HEK293 (cell line): ENCODE results near the gene NEK7.
A peak's percentile ranks its signal among the peaks of the same experiment; 100 is the strongest.

Source experiments
- CTCF ChIA-PET: fragments of 350-600 bp; formaldehyde crosslinking; extraction: SDS; loops from one replicate; lab custom pipeline; 2021; ENCODE audit warnings: antibody characterized with exemption; lab: Yijun Ruan, JAX
- POLR2A ChIA-PET: fragments of 300-600 bp; formaldehyde crosslinking; extraction: SDS; loops from one replicate; lab custom pipeline; 2020; ENCODE audit warnings: antibody characterized with exemption, inconsistent platforms; lab: Yijun Ruan, JAX
- H3K27ac ChIP-seq: fragments of 200-500 bp; sonication (Bioruptor generic); 2 replicates; pipeline ENCODE4 v1.5.1; 2014; ENCODE audit warnings: low read depth, low read length, control low read depth, inconsistent platforms; ENCODE audit errors: extremely low read depth
- H3K36me3 ChIP-seq, 2 experiments: fragments of 200-500 bp in 1 of 2; sonication (Bioruptor generic) in 1 of 2; 1 replicate in 1 of 2; 2 replicates in 1 of 2; pipeline ENCODE4 v1.5.1; 2014 to 2017; ENCODE audit warnings: inconsistent platforms in 2 of 2, low read length in 2 of 2; ENCODE audit not compliant: control insufficient read depth in 2 of 2, insufficient read depth in 1 of 2
- H3K4me1 ChIP-seq: fragments of 200-500 bp; sonication (Bioruptor generic); 2 replicates; pipeline ENCODE4 v1.5.1; 2014; ENCODE audit warnings: mild to moderate bottlenecking, low read length, inconsistent platforms; ENCODE audit not compliant: control insufficient read depth, insufficient read depth
- H3K4me3 ChIP-seq: 2 replicates; pipeline ENCODE4 v1.5.1; 2011; ENCODE audit warnings: low read depth, mild to moderate bottlenecking, control low read depth, low read length, moderate library complexity
- H3K9me3 ChIP-seq: fragments of 200-500 bp; sonication (Bioruptor generic); 2 replicates; pipeline ENCODE4 v1.5.1; 2014; ENCODE audit warnings: low read depth, low read length, inconsistent platforms; ENCODE audit not compliant: control insufficient read depth, insufficient read depth
- AEBP2 ChIP-seq: fragments of 450-650 bp; formaldehyde crosslinking; IDR thresholded peaks from 2 replicates; pipeline ENCODE4 v1.5.1; 2016; ENCODE audit warnings: missing biosample characterization, missing genetic modification characterization, borderline replicate concordance
- GLI2 ChIP-seq: fragments of 450-650 bp; formaldehyde crosslinking; IDR thresholded peaks from 2 replicates; pipeline ENCODE4; 2017; ENCODE audit warnings: missing biosample characterization, missing genetic modification characterization, low read depth, borderline replicate concordance
- GLIS2 ChIP-seq: fragments of 450-650 bp; formaldehyde crosslinking; IDR thresholded peaks from 2 replicates; pipeline ENCODE4 v1.5.1; 2016; ENCODE audit warnings: missing biosample characterization, missing genetic modification characterization
- MYNN ChIP-seq: fragments of 450-650 bp; formaldehyde crosslinking; IDR thresholded peaks from 2 replicates; pipeline ENCODE4 v1.5.1; 2016; ENCODE audit warnings: missing biosample characterization, missing genetic modification characterization, borderline replicate concordance
- PBX3 ChIP-seq: sonication (generic); formaldehyde crosslinking; IDR thresholded peaks from 2 replicates; pipeline ENCODE4 v1.8.1; 2022; ENCODE audit warnings: mild to moderate bottlenecking, moderate library complexity, missing genetic modification reagents
- RBAK ChIP-seq: fragments of 450-650 bp; formaldehyde crosslinking; IDR thresholded peaks from 2 replicates; pipeline ENCODE4 v1.5.1; 2016; ENCODE audit warnings: missing biosample characterization, missing genetic modification characterization
- REPIN1 ChIP-seq: fragments of 450-650 bp; formaldehyde crosslinking; IDR thresholded peaks from 2 replicates; pipeline ENCODE4 v1.5.1; 2017; ENCODE audit warnings: missing biosample characterization, missing genetic modification characterization, low read depth
- SETDB1 ChIP-seq: IDR thresholded peaks from one replicate; pipeline ENCODE4 v1.6.1; 2017; ENCODE audit warnings: mild to moderate bottlenecking, low read length, moderate library complexity, mixed read lengths; ENCODE audit not compliant: insufficient read length
- ZBTB21 ChIP-seq: fragments of 450-650 bp; formaldehyde crosslinking; IDR thresholded peaks from 2 replicates; pipeline ENCODE4 v1.5.1; 2017; ENCODE audit warnings: missing biosample characterization, missing genetic modification characterization
- ZBTB49 ChIP-seq: fragments of 450-650 bp; formaldehyde crosslinking; IDR thresholded peaks from 2 replicates; pipeline ENCODE4 v1.5.1; 2016; ENCODE audit warnings: missing biosample characterization, missing genetic modification characterization, low read depth
- ZIC2 ChIP-seq: fragments of 450-650 bp; formaldehyde crosslinking; IDR thresholded peaks from 2 replicates; pipeline ENCODE4 v1.5.1; 2016; ENCODE audit warnings: missing biosample characterization, missing genetic modification characterization
- ZNF121 ChIP-seq: fragments of 450-650 bp; formaldehyde crosslinking; IDR thresholded peaks from 2 replicates; pipeline ENCODE4 v1.5.1; 2016; ENCODE audit warnings: missing biosample characterization, missing genetic modification characterization
- ZNF138 ChIP-seq: fragments of 450-650 bp; formaldehyde crosslinking; IDR thresholded peaks from 2 replicates; pipeline ENCODE4 v1.5.1; 2016; ENCODE audit warnings: missing biosample characterization, missing genetic modification characterization, borderline replicate concordance
- ZNF148 ChIP-seq: fragments of 450-650 bp; formaldehyde crosslinking; IDR thresholded peaks from 2 replicates; pipeline ENCODE4 v1.5.0; 2017; ENCODE audit warnings: missing biosample characterization, missing genetic modification characterization, borderline replicate concordance
- ZNF221 ChIP-seq: fragments of 450-650 bp; formaldehyde crosslinking; IDR thresholded peaks from 2 replicates; pipeline ENCODE4 v1.5.1; 2017; ENCODE audit warnings: missing biosample characterization, missing genetic modification characterization, borderline replicate concordance
- ZNF266 ChIP-seq: fragments of 450-650 bp; formaldehyde crosslinking; IDR thresholded peaks from 2 replicates; pipeline ENCODE4 v1.5.1; 2016; ENCODE audit warnings: missing biosample characterization, missing genetic modification characterization, low read depth
- ZNF362 ChIP-seq: fragments of 450-650 bp; formaldehyde crosslinking; IDR thresholded peaks from 2 replicates; pipeline ENCODE4 v1.5.1; 2016; ENCODE audit warnings: missing biosample characterization, missing genetic modification characterization
- ZNF449 ChIP-seq: fragments of 450-650 bp; formaldehyde crosslinking; IDR thresholded peaks from 2 replicates; pipeline ENCODE4 v1.5.1; 2017; ENCODE audit warnings: missing biosample characterization, mild to moderate bottlenecking, missing genetic modification characterization, moderate library complexity
- ZNF621 ChIP-seq: fragments of 450-650 bp; formaldehyde crosslinking; IDR thresholded peaks from 2 replicates; pipeline ENCODE4 v1.5.1; 2017; ENCODE audit warnings: missing biosample characterization, missing genetic modification characterization
- ZNF626 ChIP-seq: fragments of 450-650 bp; sonication (Bioruptor Pico); formaldehyde crosslinking; IDR thresholded peaks from 2 replicates; pipeline ENCODE4 v1.5.1; 2018; ENCODE audit warnings: missing biosample characterization, missing genetic modification characterization, inconsistent platforms
- ZNF747 ChIP-seq: fragments of 450-650 bp; formaldehyde crosslinking; IDR thresholded peaks from 2 replicates; pipeline ENCODE4 v1.5.1; 2016; ENCODE audit warnings: missing biosample characterization, missing genetic modification characterization
- ZNF791 ChIP-seq: fragments of 450-650 bp; formaldehyde crosslinking; IDR thresholded peaks from 2 replicates; pipeline ENCODE4 v1.5.1; 2016; ENCODE audit warnings: missing biosample characterization, missing genetic modification characterization
- ZNF837 ChIP-seq: fragments of 450-650 bp; formaldehyde crosslinking; IDR thresholded peaks from 2 replicates; pipeline ENCODE4 v1.5.1; 2016; ENCODE audit warnings: missing biosample characterization, missing genetic modification characterization

NEK7 gene

GRCh38 chr1:198212675-198213074, 55.9 kb downstream of the NEK7 start:
- no peak overlapping the region for H3K27ac ChIP-seq
- no peak overlapping the region for H3K4me3 ChIP-seq
- TF ChIP-seq REPIN1 (tag by site-specific recombination) (no peak), ZNF138 (tag by site-specific recombination) (no peak), GLIS2 (no peak), ZIC2 (tag by site-specific recombination) (no peak), ZNF148 (tag by site-specific recombination) (no peak), ZNF621 (tag by site-specific recombination) (no peak), PBX3 (CRISPR knock-in tag) (no peak), ZNF747 (tag by site-specific recombination) (no peak), ZNF791 (tag by site-specific recombination) (no peak)
- TF ChIP-seq, all 188 proteins: peak for 0
- ChIA-PET CTCF (interaction anchor here (0.5 to 0.7 kb wide), 2 partner anchors 382 to 687 kb away, joined by 3 read pairs; no protein-coding TSS in a partner anchor), POLR2A (no interaction called here)
- H3K36me3 ChIP-seq, result peaks cover 0 to 7% of the 10 kb centered on the region in 2 experiments; a peak in 1 of 3 replicates
- H3K4me1 ChIP-seq, result no peaks in the 10 kb centered on the region
- H3K9me3 ChIP-seq, result no peaks in the 10 kb centered on the region

GRCh38 chr1:198214924-198215323, 58.1 kb downstream of the NEK7 start:
- H3K4me1 ChIP-seq, result no peaks in the 10 kb centered on the region

GRCh38 chr1:198220428-198220827, 63.6 kb downstream of the NEK7 start:
- Histone ChIP-seq H3K36me3 (no peaks in the 10 kb centered on the region), H3K4me3 (no peak overlapping the region), H3K9me3 (no peaks in the 10 kb centered on the region), H3K4me1 (no peaks in the 10 kb centered on the region), H3K27ac (no peak overlapping the region)
- CTCF ChIA-PET, result no interaction called here
- POLR2A ChIA-PET, result no interaction called here
- peak; percentile 35; the same call in 1 of the 2 replicates for TF ChIP-seq ZNF362 (tag by site-specific recombination)
- no peak for TF ChIP-seq ZNF266 (tag by site-specific recombination)
- TF ChIP-seq GLI2, result no peak
- no peak for TF ChIP-seq MYNN
- TF ChIP-seq ZBTB49, result no peak
- no peak for TF ChIP-seq ZNF837 (tag by site-specific recombination)
- TF ChIP-seq ZBTB21, result no peak
- no peak for TF ChIP-seq RBAK (tag by site-specific recombination)
- no peak for TF ChIP-seq ZIC2 (tag by site-specific recombination)
- no peak for TF ChIP-seq AEBP2 (tag by site-specific recombination)
- TF ChIP-seq ZNF221 (tag by site-specific recombination), result no peak
- no peak for TF ChIP-seq ZNF449 (tag by site-specific recombination)

More at GRCh38 chr1:198214924-198215323, 58.1 kb downstream of the NEK7 start:
- peak; percentile 93 for TF ChIP-seq SETDB1
- 0 out of 2 replicates have a peak, but pooled peaks have one; percentile 39 for TF ChIP-seq ZNF626 (tag by site-specific recombination)
- no peak for TF ChIP-seq ZNF121 (tag by site-specific recombination)
- no peak overlapping the region for H3K4me3 ChIP-seq
- POLR2A ChIA-PET, result no interaction called here
- no peaks in the 10 kb centered on the region for H3K9me3 ChIP-seq
- no peak overlapping the region for H3K27ac ChIP-seq
- peaks cover 0 to 7% of the 10 kb centered on the region in 2 experiments; a peak in 1 of 3 replicates for H3K36me3 ChIP-seq
- CTCF ChIA-PET, result no interaction called here
